SJSA1 (cell line): ENCODE data around the gene FCRL1. TPM values are rescaled to one million over a fixed set of nuclear protein-coding genes. Genes with fewer than 3 reads are reported as not detected.

ENCODE experiments used
- DNase-seq, 2 experiments: peaks; one replicate each; pipeline ENCODE4 v3.0.0-alpha.2; 2015 to 2020; ENCODE audit warnings: low spot score in 2 of 2, low read depth in 1 of 2
- H3K27ac ChIP-seq: fragments of 250-450 bp; sonication (Bioruptor Pico); 2 replicates; pipeline ENCODE4 v1.5.1; 2020; ENCODE audit warnings: mild to moderate bottlenecking, moderate library complexity
- H3K27me3 ChIP-seq: fragments of 250-450 bp; sonication (Bioruptor Pico); replicated peaks from 2 replicates; pipeline ENCODE4 v1.5.1; 2020; ENCODE audit warnings: mild to moderate bottlenecking, moderate library complexity
- H3K36me3 ChIP-seq: fragments of 250-450 bp; sonication (Bioruptor Pico); 2 replicates; pipeline ENCODE4 v1.5.1; 2020; ENCODE audit warnings: mild to moderate bottlenecking
- H3K4me1 ChIP-seq: fragments of 250-450 bp; sonication (Bioruptor Pico); replicated peaks from 2 replicates; pipeline ENCODE4 v1.6.1; 2021; ENCODE audit warnings: mild to moderate bottlenecking
- H3K4me3 ChIP-seq: fragments of 250-450 bp; sonication (Bioruptor Pico); 2 replicates; pipeline ENCODE4 v1.5.1; 2020; ENCODE audit warnings: mild to moderate bottlenecking
- H3K9me3 ChIP-seq: fragments of 250-450 bp; sonication (Bioruptor Pico); replicated peaks from 2 replicates; pipeline ENCODE4 v1.5.1; 2020; ENCODE audit warnings: mild to moderate bottlenecking
- total RNA-seq: library from RNA; depleted of rRNA; stranded (reverse); fragments of >200 nt; shearing (Covaris generic); gene quantifications from 2 replicates; pipeline ENCODE4 v1.2.3, GENCODE V29; 2014; rRNA removed

The FCRL1 gene, protein sequence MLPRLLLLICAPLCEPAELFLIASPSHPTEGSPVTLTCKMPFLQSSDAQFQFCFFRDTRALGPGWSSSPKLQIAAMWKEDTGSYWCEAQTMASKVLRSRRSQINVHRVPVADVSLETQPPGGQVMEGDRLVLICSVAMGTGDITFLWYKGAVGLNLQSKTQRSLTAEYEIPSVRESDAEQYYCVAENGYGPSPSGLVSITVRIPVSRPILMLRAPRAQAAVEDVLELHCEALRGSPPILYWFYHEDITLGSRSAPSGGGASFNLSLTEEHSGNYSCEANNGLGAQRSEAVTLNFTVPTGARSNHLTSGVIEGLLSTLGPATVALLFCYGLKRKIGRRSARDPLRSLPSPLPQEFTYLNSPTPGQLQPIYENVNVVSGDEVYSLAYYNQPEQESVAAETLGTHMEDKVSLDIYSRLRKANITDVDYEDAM
- not detected in 2 replicates for total RNA-seq

- no peaks in the 10 kb centered on the region for H3K9me3 ChIP-seq
- no peak within 1 kb of the TSS for H3K4me3 ChIP-seq
- H3K27ac ChIP-seq: no peak within 1 kb of the TSS
- no peak for DNase-seq
- H3K27me3 ChIP-seq: peaks cover 6% of the 10 kb centered on the region; the same call in 1 of the 2 replicates
- no peaks in the 10 kb centered on the region for H3K4me1 ChIP-seq
- no peaks in the 10 kb centered on the region for H3K36me3 ChIP-seq
Measured at GRCh38 chr1:157819896-157820295, at the start of gene FCRL1. Gene FCRL1, minus strand, starts transcription at chr1:157820120. Its CDS starts 83 bp downstream, at chr1:157820037.

- H3K9me3 ChIP-seq: no peaks in the 10 kb centered on the region
- no peak overlapping the region for H3K4me3 ChIP-seq
- DNase-seq: no peak
- no peak overlapping the region for H3K27ac ChIP-seq
- H3K27me3 ChIP-seq: peaks cover 15% of the 10 kb centered on the region
- H3K36me3 ChIP-seq: no peaks in the 10 kb centered on the region
- no peaks in the 10 kb centered on the region for H3K4me1 ChIP-seq
Measured at GRCh38 chr1:157868654-157869053, 48.7 kb upstream of the FCRL1 start.

- no peak for DNase-seq
- no peaks in the 10 kb centered on the region for H3K4me1 ChIP-seq
Measured at GRCh38 chr1:157862114-157863070, 42.5 kb upstream of the FCRL1 start.

DNA sequence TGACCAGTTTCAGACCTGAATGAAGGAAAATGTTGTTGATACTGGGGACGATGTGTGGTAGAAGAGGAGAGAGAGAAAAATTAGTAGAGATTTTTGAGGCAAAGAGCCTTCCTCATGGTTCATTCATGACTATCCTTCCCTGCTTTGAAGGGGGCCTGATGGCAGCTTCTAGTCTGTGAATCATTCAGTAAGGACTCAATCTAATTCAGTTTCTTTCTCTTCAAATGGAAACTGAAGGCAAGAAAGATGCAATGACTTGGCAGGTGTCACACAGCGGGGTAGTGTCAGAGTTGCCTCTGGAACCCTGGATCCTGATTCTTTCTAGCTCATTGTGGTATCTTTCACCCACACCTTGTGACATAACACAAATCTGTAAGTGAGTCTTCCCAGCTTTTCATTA, 36.6 kb upstream of the FCRL1 start:
- Histone ChIP-seq H3K9me3 (no peaks in the 10 kb centered on the region), H3K4me1 (peaks cover 5% of the 10 kb centered on the region; the same call in 1 of the 2 replicates), H3K36me3 (no peaks in the 10 kb centered on the region), H3K4me3 (no peak overlapping the region), H3K27ac (no peak overlapping the region), H3K27me3 (peaks cover 8% of the 10 kb centered on the region; the same call in 1 of the 2 replicates)
- no peak for DNase-seq

More at GRCh38 chr1:157862114-157863070, 42.5 kb upstream of the FCRL1 start:
- no peak overlapping the region for H3K27ac ChIP-seq
- no peak overlapping the region for H3K4me3 ChIP-seq
- H3K27me3 ChIP-seq: peaks cover 18% of the 10 kb centered on the region
- H3K36me3 ChIP-seq: no peaks in the 10 kb centered on the region
- no peaks in the 10 kb centered on the region for H3K9me3 ChIP-seq

GRCh38 chr1:157852476-157852875, 32.6 kb upstream of the FCRL1 start:
- Histone ChIP-seq H3K27me3 (peaks cover 5% of the 10 kb centered on the region; the same call in 1 of the 2 replicates), H3K4me1 (peaks cover 5% of the 10 kb centered on the region; the same call in 1 of the 2 replicates), H3K36me3 (no peaks in the 10 kb centered on the region), H3K27ac (no peak overlapping the region), H3K9me3 (no peaks in the 10 kb centered on the region), H3K4me3 (no peak overlapping the region)
- DNase-seq: peak in 1 of 2 experiments; percentile 11

- no peaks in the 10 kb centered on the region for H3K36me3 ChIP-seq
- no peak overlapping the region for H3K4me3 ChIP-seq
- DNase-seq: no peak
- H3K27ac ChIP-seq: no peak overlapping the region
- H3K27me3 ChIP-seq: 0 out of 2 replicates have a peak, but pooled peaks cover 3% of the 10 kb centered on the region
- peaks cover 5% of the 10 kb centered on the region; the same call in 1 of the 2 replicates for H3K4me1 ChIP-seq
- H3K9me3 ChIP-seq: no peaks in the 10 kb centered on the region
Measured at GRCh38 chr1:157849229-157849875, 29.4 kb upstream of the FCRL1 start.

DNA sequence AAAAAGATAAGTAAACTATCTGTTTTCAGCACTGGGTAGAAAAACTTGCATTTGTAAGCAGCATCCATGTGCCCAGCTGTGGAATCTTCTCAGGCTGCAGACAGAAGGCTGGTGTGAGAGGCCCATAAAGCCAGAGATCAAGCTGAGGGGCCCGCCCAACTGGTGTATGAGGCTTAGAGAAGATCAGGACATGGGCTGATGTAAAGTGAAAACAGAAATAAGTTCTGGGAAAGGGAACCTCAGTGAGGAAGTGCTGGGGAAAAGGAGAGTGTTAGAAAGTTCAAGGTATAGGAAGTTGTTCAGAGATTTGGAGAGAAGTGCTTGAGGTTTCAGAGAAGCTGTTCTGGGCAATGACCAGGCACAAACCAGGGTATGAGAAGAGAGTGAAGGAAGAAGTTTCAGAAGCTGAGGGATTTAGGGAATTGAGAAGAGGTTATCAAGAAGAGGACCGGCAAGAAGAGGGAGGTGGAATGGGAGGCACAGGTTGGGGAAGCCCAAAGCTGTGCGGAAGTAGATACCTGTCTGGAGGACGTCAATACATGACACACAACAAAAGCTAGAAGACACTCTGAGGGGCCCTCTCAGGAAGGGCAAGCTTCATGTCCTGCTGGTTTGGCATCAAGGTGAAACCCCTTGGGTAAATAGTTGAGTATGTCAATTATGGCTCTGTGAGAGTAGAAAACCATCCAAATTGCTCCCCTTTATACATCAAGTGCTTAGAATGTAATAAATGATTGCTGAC, 24.3 kb upstream of the FCRL1 start:
- DNase-seq: no peak
- H3K36me3 ChIP-seq: no peaks in the 10 kb centered on the region
- H3K27ac ChIP-seq: no peak overlapping the region
- no peaks in the 10 kb centered on the region for H3K9me3 ChIP-seq
- no peak overlapping the region for H3K4me3 ChIP-seq
- H3K4me1 ChIP-seq: no peaks in the 10 kb centered on the region
- H3K27me3 ChIP-seq: 0 out of 2 replicates have a peak, but pooled peaks cover 4% of the 10 kb centered on the region

- Histone ChIP-seq H3K9me3 (no peaks in the 10 kb centered on the region), H3K36me3 (no peaks in the 10 kb centered on the region), H3K4me1 (no peaks in the 10 kb centered on the region), H3K27me3 (0 out of 2 replicates have a peak, but pooled peaks cover 7% of the 10 kb centered on the region), H3K4me3 (no peak overlapping the region), H3K27ac (no peak overlapping the region)
- no peak for DNase-seq
Measured at GRCh38 chr1:157842939-157843338, 23.0 kb upstream of the FCRL1 start.

- Histone ChIP-seq H3K27me3 (0 out of 2 replicates have a peak, but pooled peaks cover 9% of the 10 kb centered on the region), H3K9me3 (no peaks in the 10 kb centered on the region), H3K4me1 (no peaks in the 10 kb centered on the region), H3K36me3 (no peaks in the 10 kb centered on the region), H3K27ac (no peak within 1 kb of the TSS), H3K4me3 (no peak within 1 kb of the TSS)
- DNase-seq: no peak
Measured at GRCh38 chr1:157841708-157842107, 21.8 kb upstream of the FCRL1 start, which contains the start of gene CD5L. Gene CD5L, minus strand, starts transcription at chr1:157841808. Its CDS starts 107 bp downstream, at chr1:157841701.

GRCh38 chr1:157838966-157839365, 19.0 kb upstream of the FCRL1 start:
- Histone ChIP-seq H3K4me3 (no peak overlapping the region), H3K36me3 (no peaks in the 10 kb centered on the region), H3K27ac (no peak overlapping the region), H3K9me3 (no peaks in the 10 kb centered on the region), H3K27me3 (0 out of 2 replicates have a peak, but pooled peaks cover 7% of the 10 kb centered on the region), H3K4me1 (no peaks in the 10 kb centered on the region)
- no peak for DNase-seq

DNA sequence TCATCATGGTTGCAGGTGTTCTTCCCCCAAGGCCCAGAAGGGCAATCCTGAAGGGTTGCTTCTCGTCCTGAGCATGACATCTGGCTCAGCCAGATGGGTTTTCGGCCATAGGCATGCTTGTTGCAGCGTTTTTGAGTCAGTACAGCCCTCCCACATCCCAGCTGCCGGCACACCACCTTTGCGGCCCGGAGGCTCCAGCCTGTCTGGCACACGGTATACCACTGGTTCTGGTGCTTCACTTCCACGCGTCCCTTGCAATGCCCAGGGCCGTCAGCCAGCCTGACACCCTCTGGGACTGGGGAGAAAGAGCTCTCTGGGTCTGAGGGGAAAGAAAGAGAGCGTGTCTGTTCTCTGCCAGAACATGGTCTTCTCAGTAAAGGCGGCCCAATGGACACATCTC, 14.5 kb upstream of the FCRL1 start:
- H3K27me3 ChIP-seq: 0 out of 2 replicates have a peak, but pooled peaks cover 11% of the 10 kb centered on the region

DNA sequence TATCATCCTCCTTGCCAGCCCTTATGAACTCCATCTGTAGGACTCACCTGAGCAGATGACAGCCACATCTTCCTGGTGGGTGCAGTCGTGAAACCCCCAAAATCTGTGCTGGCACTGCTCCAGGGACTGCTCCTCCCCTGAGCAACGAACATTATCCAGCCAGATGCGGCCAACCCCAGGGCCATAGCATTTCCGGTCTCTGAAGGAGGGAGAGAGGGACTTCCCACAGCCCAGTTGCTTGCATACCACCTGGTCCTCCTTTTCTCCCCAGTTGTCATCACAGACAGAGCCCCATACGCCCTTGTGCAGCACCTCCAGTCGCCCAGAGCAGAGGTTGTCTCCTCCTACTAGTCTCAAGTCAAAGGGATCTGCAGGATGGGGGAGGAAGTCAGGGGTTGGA, 13.2 kb upstream of the FCRL1 start:
- no peak for DNase-seq
- Histone ChIP-seq H3K4me1 (no peaks in the 10 kb centered on the region), H3K27ac (no peak overlapping the region), H3K36me3 (no peaks in the 10 kb centered on the region), H3K9me3 (no peaks in the 10 kb centered on the region), H3K4me3 (no peak overlapping the region), H3K27me3 (0 out of 2 replicates have a peak, but pooled peaks cover 13% of the 10 kb centered on the region)

More for the DNA sequence above, 14.5 kb upstream of the FCRL1 start:
- DNase-seq: no peak
- Histone ChIP-seq H3K36me3 (no peaks in the 10 kb centered on the region), H3K9me3 (no peaks in the 10 kb centered on the region), H3K4me3 (no peak overlapping the region), H3K4me1 (no peaks in the 10 kb centered on the region), H3K27ac (no peak overlapping the region)
